ENCODE data around the gene HIF1A. TPM values are rescaled to one million over a fixed set of nuclear protein-coding genes. Genes with fewer than 3 reads are reported as not detected.

HIF1A gene
- total RNA-seq = 100 to 1,000 TPM in 1 of 4 donors, 10 to 100 TPM in 3; 52.1 to 160 (median 71.1) TPM

DNA sequence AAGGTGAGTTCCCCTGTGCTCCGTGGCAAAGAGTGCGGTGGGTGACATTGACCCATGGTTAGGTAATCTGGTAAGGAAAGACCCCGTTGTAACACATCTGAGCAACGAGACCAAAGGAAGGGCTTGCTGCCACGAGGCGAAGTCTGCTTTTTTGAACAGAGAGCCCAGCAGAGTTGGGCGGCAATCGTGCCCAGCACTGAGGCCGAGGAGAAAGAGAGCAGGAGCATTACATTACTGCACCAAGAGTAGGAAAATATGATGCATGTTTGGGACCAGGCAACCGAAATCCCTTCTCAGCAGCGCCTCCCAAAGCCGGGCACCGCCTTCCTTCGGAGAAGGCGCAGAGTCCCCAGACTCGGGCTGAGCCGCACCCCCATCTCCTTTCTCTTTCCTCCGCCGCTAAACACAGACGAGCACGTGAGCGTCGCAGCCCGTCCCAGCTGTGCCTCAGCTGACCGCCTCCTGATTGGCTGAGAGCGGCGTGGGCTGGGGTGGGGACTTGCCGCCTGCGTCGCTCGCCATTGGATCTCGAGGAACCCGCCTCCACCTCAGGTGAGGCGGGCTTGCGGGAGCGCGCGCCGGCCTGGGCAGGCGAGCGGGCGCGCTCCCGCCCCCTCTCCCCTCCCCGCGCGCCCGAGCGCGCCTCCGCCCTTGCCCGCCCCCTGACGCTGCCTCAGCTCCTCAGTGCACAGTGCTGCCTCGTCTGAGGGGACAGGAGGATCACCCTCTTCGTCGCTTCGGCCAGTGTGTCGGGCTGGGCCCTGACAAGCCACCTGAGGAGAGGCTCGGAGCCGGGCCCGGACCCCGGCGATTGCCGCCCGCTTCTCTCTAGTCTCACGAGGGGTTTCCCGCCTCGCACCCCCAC, at the start of gene HIF1A:
TSS of gene HIF1A (plus strand) at position 684 of the 865 bp plus-strand sequence. CDS start 292 bp downstream, outside the sequence.
- Histone ChIP-seq H3K4me1 (peaks cover 0 to 19% (median 3%) of the 10 kb centered on the region in 4 donors), H3K27ac (peak within 1 kb of the TSS; percentile 96 to 98 (median 96)), H3K36me3 (no peaks in the 10 kb centered on the region), H3K9me3 (no peaks in the 10 kb centered on the region), H3K4me3 (peak within 1 kb of the TSS; percentile 66 to 92 (median 86)), H3K27me3 (no peaks in the 10 kb centered on the region)
- DNase-seq = peak; percentile 94 to 99 (median 97)
- TF ChIP-seq POLR2A (IDR thresholded peaks at IDR 0.05) = peak; percentile 91 to 94
- TF ChIP-seq, protein P1, sequence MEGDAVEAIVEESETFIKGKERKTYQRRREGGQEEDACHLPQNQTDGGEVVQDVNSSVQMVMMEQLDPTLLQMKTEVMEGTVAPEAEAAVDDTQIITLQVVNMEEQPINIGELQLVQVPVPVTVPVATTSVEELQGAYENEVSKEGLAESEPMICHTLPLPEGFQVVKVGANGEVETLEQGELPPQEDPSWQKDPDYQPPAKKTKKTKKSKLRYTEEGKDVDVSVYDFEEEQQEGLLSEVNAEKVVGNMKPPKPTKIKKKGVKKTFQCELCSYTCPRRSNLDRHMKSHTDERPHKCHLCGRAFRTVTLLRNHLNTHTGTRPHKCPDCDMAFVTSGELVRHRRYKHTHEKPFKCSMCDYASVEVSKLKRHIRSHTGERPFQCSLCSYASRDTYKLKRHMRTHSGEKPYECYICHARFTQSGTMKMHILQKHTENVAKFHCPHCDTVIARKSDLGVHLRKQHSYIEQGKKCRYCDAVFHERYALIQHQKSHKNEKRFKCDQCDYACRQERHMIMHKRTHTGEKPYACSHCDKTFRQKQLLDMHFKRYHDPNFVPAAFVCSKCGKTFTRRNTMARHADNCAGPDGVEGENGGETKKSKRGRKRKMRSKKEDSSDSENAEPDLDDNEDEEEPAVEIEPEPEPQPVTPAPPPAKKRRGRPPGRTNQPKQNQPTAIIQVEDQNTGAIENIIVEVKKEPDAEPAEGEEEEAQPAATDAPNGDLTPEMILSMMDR (IDR thresholded peaks at IDR 0.05) = no peak

DNA sequence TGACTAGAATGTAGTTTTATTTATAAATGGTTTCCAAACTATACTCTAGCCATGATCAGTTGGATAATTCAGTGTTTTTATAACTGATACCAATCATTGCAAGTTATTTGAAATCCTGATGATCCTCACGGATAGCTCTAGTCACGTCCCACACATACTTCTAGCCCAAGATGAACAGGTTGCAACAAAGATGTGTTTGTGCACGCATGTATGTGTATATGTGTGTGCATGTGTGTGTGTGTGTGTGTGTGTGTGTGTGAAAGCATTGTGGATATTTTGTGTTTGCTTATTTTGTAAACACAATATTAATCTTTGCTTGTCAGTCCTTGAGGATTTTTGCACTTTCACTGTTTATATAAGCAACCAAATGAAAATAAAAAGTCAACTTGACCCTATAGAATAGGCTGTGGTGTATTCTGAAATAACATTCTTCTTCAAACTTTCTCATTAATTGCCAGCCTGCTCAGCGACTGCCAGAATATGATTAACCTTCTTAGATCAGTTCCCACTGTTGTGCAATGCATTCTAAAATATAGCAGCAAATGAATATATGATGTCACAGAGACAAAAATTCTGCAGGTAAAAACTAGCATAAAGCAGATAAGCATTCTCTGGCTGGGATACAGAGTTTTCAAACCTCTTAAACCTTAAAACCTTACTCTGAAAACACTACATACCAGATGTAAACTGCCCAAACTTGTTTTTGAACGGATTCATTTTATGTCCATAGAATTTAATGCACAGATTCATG, 48.8 kb upstream of the HIF1A start:
- no peak overlapping the region for H3K4me3 ChIP-seq
- no peak for TF ChIP-seq POLR2A (IDR thresholded peaks at IDR 0.05)
- TF ChIP-seq, protein P1 (IDR thresholded peaks at IDR 0.05) = no peak
- no peaks in the 10 kb centered on the region for H3K36me3 ChIP-seq
- H3K9me3 ChIP-seq = no peaks in the 10 kb centered on the region
- no peak for DNase-seq
- no peak overlapping the region for H3K27ac ChIP-seq
- H3K4me1 ChIP-seq = no peaks in the 10 kb centered on the region
- no peaks in the 10 kb centered on the region for H3K27me3 ChIP-seq

DNA sequence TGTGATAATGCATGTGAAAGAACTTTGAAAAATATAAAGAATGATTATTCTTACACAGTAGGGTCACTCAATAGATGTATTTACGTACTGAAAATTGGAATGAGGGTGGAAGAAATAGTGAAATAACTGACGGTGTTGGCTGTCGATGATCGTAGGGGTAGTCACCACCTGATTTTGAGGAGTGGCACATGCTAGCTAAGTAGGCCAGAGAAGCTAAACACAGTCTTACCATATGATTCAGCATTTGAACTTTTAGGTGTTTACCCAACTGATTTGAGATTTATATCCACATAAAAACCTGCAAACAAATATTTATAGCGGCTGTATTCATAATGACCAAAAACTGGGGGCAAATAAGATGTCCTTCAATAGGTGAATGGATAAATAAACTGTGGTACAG, 47.6 kb upstream of the HIF1A start:
- TF ChIP-seq, protein P1 (IDR thresholded peaks at IDR 0.05) = no peak
- TF ChIP-seq POLR2A (IDR thresholded peaks at IDR 0.05) = no peak
- Histone ChIP-seq H3K4me1 (no peaks in the 10 kb centered on the region), H3K9me3 (no peaks in the 10 kb centered on the region), H3K4me3 (no peak overlapping the region), H3K36me3 (no peaks in the 10 kb centered on the region), H3K27ac (no peak overlapping the region), H3K27me3 (no peaks in the 10 kb centered on the region)
- DNase-seq = no peak

DNA sequence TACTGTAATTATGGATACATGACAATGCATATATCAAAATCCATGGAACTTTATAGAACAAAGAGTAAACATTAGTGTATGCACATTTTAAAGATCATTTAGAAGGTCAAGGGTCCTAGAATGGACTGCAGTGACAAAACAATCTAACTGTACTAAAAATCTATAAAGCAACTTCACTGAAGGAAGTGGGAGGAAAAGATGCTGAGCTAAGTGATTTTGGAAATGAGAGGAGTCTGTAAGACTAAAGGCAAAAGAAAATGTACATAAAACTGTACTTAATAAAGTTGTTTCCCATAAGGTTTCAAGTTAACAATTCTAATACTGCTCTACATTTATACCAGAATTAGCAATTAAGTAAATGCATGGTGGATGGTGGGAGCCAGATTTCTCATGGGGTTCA, 46.9 kb upstream of the HIF1A start:
- no peak for DNase-seq
- no peaks in the 10 kb centered on the region for H3K27me3 ChIP-seq
- no peak overlapping the region for H3K4me3 ChIP-seq
- H3K9me3 ChIP-seq = no peaks in the 10 kb centered on the region
- H3K36me3 ChIP-seq = no peaks in the 10 kb centered on the region
- no peak overlapping the region for H3K27ac ChIP-seq
- no peaks in the 10 kb centered on the region for H3K4me1 ChIP-seq
- no peak for TF ChIP-seq POLR2A (IDR thresholded peaks at IDR 0.05)
- TF ChIP-seq, protein P1 (IDR thresholded peaks at IDR 0.05) = no peak

DNA sequence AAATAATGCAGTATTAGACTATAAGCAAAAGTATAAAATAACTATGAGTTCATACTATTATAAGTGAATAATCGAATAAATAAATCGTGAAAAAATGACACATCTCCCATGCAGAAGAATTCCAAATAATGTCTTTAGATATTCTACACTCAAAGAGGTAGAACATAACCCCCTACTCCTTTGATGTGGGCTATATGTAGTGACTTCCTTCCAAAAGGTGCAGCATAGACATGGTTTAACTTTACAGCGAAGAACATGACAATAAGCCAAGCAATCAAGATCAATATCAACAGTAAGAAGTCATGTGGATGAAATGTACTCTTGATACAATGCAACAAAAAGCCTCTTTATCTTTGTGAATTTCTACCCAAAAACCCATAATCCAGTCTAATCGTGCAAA, 46.0 kb upstream of the HIF1A start:
- H3K4me1 ChIP-seq = no peaks in the 10 kb centered on the region
- H3K4me3 ChIP-seq = no peak overlapping the region
- no peaks in the 10 kb centered on the region for H3K9me3 ChIP-seq
- no peaks in the 10 kb centered on the region for H3K27me3 ChIP-seq
- no peak for DNase-seq
- TF ChIP-seq, protein P1 (IDR thresholded peaks at IDR 0.05) = no peak
- no peak for TF ChIP-seq POLR2A (IDR thresholded peaks at IDR 0.05)
- H3K36me3 ChIP-seq = no peaks in the 10 kb centered on the region
- H3K27ac ChIP-seq = no peak overlapping the region

Measured in Peyer's patch (tissue), 4 donors.